Endodermal cell (in vitro differentiated cells): ENCODE results near the gene MALRD1. TPM values are rescaled to one million over a fixed set of nuclear protein-coding genes. Genes with fewer than 3 reads are reported as not detected.
"Not testable (repeated sequence)": the region's sequence is repeated elsewhere in the genome, so short reads cannot be mapped to it uniquely, and the experiment has no call there.

ENCODE experiments used
- DNase-seq: peaks from one replicate; pipeline ENCODE4 v3.0.0-alpha.2; 2017
- H3K27ac ChIP-seq: 2 replicates; pipeline ENCODE4 v1.5.1; 2013; ENCODE audit warnings: mild to moderate bottlenecking, low read depth, low read length, moderate library complexity
- H3K27me3 ChIP-seq: 2 replicates; pipeline ENCODE4 v1.6.1; 2013; ENCODE audit warnings: mild to moderate bottlenecking, low read length, moderate library complexity; ENCODE audit not compliant: insufficient read depth, control insufficient read depth, poor library complexity, severe bottlenecking
- H3K36me3 ChIP-seq: 2 replicates; pipeline ENCODE4 v1.7.0; 2013; ENCODE audit warnings: mild to moderate bottlenecking, low read length, moderate library complexity; ENCODE audit not compliant: control insufficient read depth, insufficient read depth
- H3K4me1 ChIP-seq: one replicate; pipeline ENCODE4 v1.7.0; 2013; ENCODE audit warnings: low read length; ENCODE audit not compliant: control insufficient read depth, insufficient read depth
- H3K4me3 ChIP-seq: 2 replicates; pipeline ENCODE4 v1.5.1; 2013; ENCODE audit warnings: mild to moderate bottlenecking, low read length, moderate library complexity
- H3K9ac ChIP-seq: 2 replicates; pipeline ENCODE4 v1.6.1; 2013; ENCODE audit warnings: mild to moderate bottlenecking, low read length, moderate library complexity; ENCODE audit not compliant: poor library complexity, severe bottlenecking; ENCODE audit errors: extremely low read depth
- H3K9me3 ChIP-seq: 2 replicates; pipeline ENCODE4 v1.6.1; 2013; ENCODE audit warnings: mild to moderate bottlenecking, low read length, moderate library complexity; ENCODE audit not compliant: control insufficient read depth
- H3K27ac Mint-ChIP-seq: 2 replicates; pipeline ENCODE4 v1.8.0; 2020; ENCODE audit warnings: mixed read lengths
- H3K27me3 Mint-ChIP-seq: 2 replicates; pipeline ENCODE4 v1.8.0; 2021; ENCODE audit warnings: mild to moderate bottlenecking, mixed read lengths; ENCODE audit not compliant: insufficient read depth
- H3K36me3 Mint-ChIP-seq: 2 replicates; pipeline ENCODE4 v1.8.0; 2020; ENCODE audit warnings: low read depth, mixed read lengths
- H3K4me1 Mint-ChIP-seq: 2 replicates; pipeline ENCODE4 v1.8.0; 2020; ENCODE audit warnings: mixed read lengths
- H3K4me3 Mint-ChIP-seq: 2 replicates; pipeline ENCODE4 v1.8.0; 2020; ENCODE audit warnings: mild to moderate bottlenecking, moderate library complexity, mixed read lengths
- H3K9me3 Mint-ChIP-seq: 2 replicates; pipeline ENCODE4 v1.8.0; 2020; ENCODE audit warnings: mild to moderate bottlenecking, mixed read lengths
- WGBS, 2 experiments: methylation state at CpG; one replicate each; pipeline versions ENCODE4 v1.1.5 to v1.1.7; 2013; ENCODE audit warnings: missing lambda C conversion rate in 2 of 2, mixed read lengths in 1 of 2; ENCODE audit not compliant: insufficient coverage in 1 of 2, insufficient read length in 1 of 2; 5-methylcytosine and 5-hydroxymethylcytosine counted together
- total RNA-seq, 2 donors: library from RNA; stranded (reverse); fragmentation: NEBNext Ultra II Directional in 1 of 2; extraction: Animal tissue kit (Norgen Biotek cat#: 25700) in 1 of 2; gene quantifications; 2 replicates in 1 of 2; 3 replicates in 1 of 2; pipeline ENCODE4 v1.2.1, GENCODE V29; 2021
- TF ChIP-seq, protein P1 (sequence below): fragments of 200-600 bp; sonication (generic); conservative IDR thresholded peaks from 2 replicates; pipeline ENCODE4 v1.5.0; 2021; ENCODE audit warnings: antibody characterized with exemption, mild to moderate bottlenecking

Gene MALRD1
- total RNA-seq, 2 donors from 2014 or later: 0.64 to 1.5 TPM

- no peak overlapping the region for H3K27ac ChIP-seq
- Mint-ChIP-seq H3K9me3 (no peaks in the 10 kb centered on the region), H3K27ac (no peak overlapping the region), H3K4me3 (no peak overlapping the region), H3K36me3 (no peaks in the 10 kb centered on the region), H3K4me1 (no peaks in the 10 kb centered on the region), H3K27me3 (no peaks in the 10 kb centered on the region)
- DNase-seq: no peak
- no peaks in the 10 kb centered on the region for H3K4me1 ChIP-seq
- H3K36me3 ChIP-seq: no peaks in the 10 kb centered on the region
- no peaks in the 10 kb centered on the region for H3K27me3 ChIP-seq
- H3K9me3 ChIP-seq: no peaks in the 10 kb centered on the region
- no peak overlapping the region for H3K4me3 ChIP-seq
- TF ChIP-seq, protein P1, sequence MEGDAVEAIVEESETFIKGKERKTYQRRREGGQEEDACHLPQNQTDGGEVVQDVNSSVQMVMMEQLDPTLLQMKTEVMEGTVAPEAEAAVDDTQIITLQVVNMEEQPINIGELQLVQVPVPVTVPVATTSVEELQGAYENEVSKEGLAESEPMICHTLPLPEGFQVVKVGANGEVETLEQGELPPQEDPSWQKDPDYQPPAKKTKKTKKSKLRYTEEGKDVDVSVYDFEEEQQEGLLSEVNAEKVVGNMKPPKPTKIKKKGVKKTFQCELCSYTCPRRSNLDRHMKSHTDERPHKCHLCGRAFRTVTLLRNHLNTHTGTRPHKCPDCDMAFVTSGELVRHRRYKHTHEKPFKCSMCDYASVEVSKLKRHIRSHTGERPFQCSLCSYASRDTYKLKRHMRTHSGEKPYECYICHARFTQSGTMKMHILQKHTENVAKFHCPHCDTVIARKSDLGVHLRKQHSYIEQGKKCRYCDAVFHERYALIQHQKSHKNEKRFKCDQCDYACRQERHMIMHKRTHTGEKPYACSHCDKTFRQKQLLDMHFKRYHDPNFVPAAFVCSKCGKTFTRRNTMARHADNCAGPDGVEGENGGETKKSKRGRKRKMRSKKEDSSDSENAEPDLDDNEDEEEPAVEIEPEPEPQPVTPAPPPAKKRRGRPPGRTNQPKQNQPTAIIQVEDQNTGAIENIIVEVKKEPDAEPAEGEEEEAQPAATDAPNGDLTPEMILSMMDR: no peak
- WGBS, 2 experiments: 100% methylated on average over 1 of the region's 2 CpGs; no CpG with 5 or more reads in 1 of the 2 experiments
- no peak overlapping the region for H3K9ac ChIP-seq
Measured at GRCh38 chr10:19731560-19731959, 683.0 kb downstream of the MALRD1 start.

GRCh38 chr10:19738440-19738839 is 689.8 kb downstream of the MALRD1 start:
- DNase-seq: no peak
- H3K36me3 Mint-ChIP-seq: no peaks in the 10 kb centered on the region
- no peaks in the 10 kb centered on the region for H3K4me1 ChIP-seq
- no peaks in the 10 kb centered on the region for H3K27me3 Mint-ChIP-seq
- no peak overlapping the region for H3K9ac ChIP-seq
- no peak overlapping the region for H3K4me3 ChIP-seq
- TF ChIP-seq, protein P1: no peak
- no peak overlapping the region for H3K27ac ChIP-seq
- peaks cover 14% of the 10 kb centered on the region for H3K9me3 Mint-ChIP-seq
- no peak overlapping the region for H3K27ac Mint-ChIP-seq
- no peaks in the 10 kb centered on the region for H3K9me3 ChIP-seq
- H3K36me3 ChIP-seq: no peaks in the 10 kb centered on the region
- H3K4me1 Mint-ChIP-seq: no peaks in the 10 kb centered on the region
- WGBS, 2 experiments: 97% methylated on average over 1 of the region's 1 CpG; no CpG with 5 or more reads in 1 of the 2 experiments
- no peak overlapping the region for H3K4me3 Mint-ChIP-seq
- no peaks in the 10 kb centered on the region for H3K27me3 ChIP-seq

- not testable (repeated sequence) for H3K27ac Mint-ChIP-seq, H3K36me3 ChIP-seq, H3K36me3 Mint-ChIP-seq, H3K27ac ChIP-seq, H3K9me3 ChIP-seq, H3K4me1 ChIP-seq, H3K27me3 ChIP-seq, H3K9ac ChIP-seq, H3K4me3 Mint-ChIP-seq, H3K4me3 ChIP-seq, DNase-seq, H3K4me1 Mint-ChIP-seq, H3K27me3 Mint-ChIP-seq
- peaks cover 14% of the 10 kb centered on the region for H3K9me3 Mint-ChIP-seq
- 90 to 93% methylated on average over 3 to 7 of the region's 7 CpGs for WGBS, 2 experiments
Measured at GRCh38 chr10:19739232-19739631, 690.6 kb downstream of the MALRD1 start.

- not testable (repeated sequence) for H3K4me1 Mint-ChIP-seq, DNase-seq
Measured at GRCh38 chr10:19742144-19742543, 693.5 kb downstream of the MALRD1 start.

More at GRCh38 chr10:19742144-19742543, 693.5 kb downstream of the MALRD1 start:
- H3K9me3 ChIP-seq, H3K36me3 Mint-ChIP-seq, H3K27ac ChIP-seq, H3K4me3 Mint-ChIP-seq, H3K27me3 ChIP-seq, H3K4me1 ChIP-seq, H3K27me3 Mint-ChIP-seq, H3K9ac ChIP-seq, H3K27ac Mint-ChIP-seq, H3K36me3 ChIP-seq, H3K4me3 ChIP-seq: not testable (repeated sequence)
- H3K9me3 Mint-ChIP-seq: peaks cover 11% of the 10 kb centered on the region
- WGBS, 2 experiments: 94 to 100% methylated on average over 1 to 4 of the region's 4 CpGs
